Iris pigment epithelial cell (primary cell): ENCODE measurements around the gene IFNGR1.

Source experiments
- DNase-seq: peaks from one replicate; pipeline ENCODE4 v3.0.0-alpha.2; 2011; ENCODE audit warnings: low read depth

Gene IFNGR1

DNA sequence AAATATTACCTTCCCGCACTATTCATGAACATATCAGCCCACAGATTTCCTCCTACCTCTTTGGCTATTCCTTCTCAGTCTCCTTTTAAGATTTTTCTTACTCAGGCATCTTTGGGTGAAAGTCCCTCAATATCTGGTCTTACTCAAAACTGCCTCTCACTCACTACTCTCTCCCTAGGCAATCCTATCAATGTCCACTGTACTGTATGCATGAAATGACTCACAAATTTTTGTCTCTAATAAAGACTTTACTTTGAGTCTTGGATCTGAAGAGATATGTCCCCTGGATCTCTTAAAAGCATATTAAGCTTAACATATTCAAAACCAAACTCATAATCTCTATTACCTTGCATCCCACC is 70.2 kb downstream of the IFNGR1 start:
- DNase-seq: no peak

DNA sequence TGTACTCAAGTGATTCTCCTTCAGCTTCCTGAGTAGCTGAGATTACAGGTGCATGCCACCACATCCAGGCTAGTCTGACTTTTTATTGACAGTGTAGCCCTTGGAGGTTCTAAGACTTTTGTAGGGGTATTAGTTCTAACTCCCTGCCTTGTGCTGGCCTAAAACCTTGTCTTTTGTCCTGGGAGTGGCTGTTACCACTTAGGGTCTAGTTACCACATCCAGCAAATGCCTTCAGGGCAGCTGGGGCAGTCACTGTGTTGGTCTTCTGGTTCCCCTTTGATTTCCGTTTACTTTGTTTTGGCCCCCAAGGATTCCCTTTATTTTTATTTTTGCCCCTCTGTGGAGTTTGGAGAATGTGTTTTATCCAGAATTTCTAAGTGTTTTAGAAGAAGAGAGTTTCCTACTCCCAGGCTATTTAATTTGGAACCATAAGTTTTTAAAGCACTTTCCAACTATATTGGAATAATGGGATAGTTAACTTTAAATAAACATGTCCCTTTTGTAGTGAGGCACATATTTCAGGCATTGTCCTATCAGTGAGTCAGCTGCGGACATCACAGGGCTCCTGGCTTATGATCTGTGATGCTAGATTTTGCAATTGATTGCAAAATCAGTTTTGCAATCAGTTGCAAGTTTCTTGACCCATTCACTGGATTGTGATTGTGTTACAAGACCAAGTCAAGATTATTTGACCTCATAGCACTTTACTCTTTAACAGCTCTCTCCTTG is 70.7 kb downstream of the IFNGR1 start:
- peak; percentile 91 for DNase-seq
